ENCODE data around the gene BTBD9. TPM values are rescaled to one million over a fixed set of nuclear protein-coding genes. Genes with fewer than 3 reads are reported as not detected.

BTBD9 gene
- total and polyA plus RNA-seq, 2 experiments from 2014 or later, result 10.0 to 13.7 TPM

GRCh38 chr6:38177882-38178583 is 461.7 kb downstream of the BTBD9 start:
- Histone ChIP-seq H2AFZ (no peak overlapping the region), H3K9me2 (ENCODE audit: insufficient read depth) (no peaks in the 10 kb centered on the region), H3K9me3 (ENCODE audit: low read depth) (no peaks in the 10 kb centered on the region), H3K27me3 (replicated peaks; ENCODE audit: insufficient read depth) (no peaks in the 10 kb centered on the region), H3K9ac (no peak overlapping the region), H3K4me2 (ENCODE audit: unreplicated experiment) (no peak overlapping the region), H3K79me2 (ENCODE audit: insufficient read depth) (no peaks in the 10 kb centered on the region), H4K20me1 (ENCODE audit: insufficient read depth) (no peaks in the 10 kb centered on the region), H3K4me3 (no peak overlapping the region), H3F3A (ENCODE audit: insufficient read depth) (no peaks in the 10 kb centered on the region), H3K27ac (no peak overlapping the region), H3K4me1 (ENCODE audit: insufficient read depth) (no peaks in the 10 kb centered on the region), H3K36me3 (ENCODE audit: low read depth) (no peaks in the 10 kb centered on the region)
- no peak for DNase-seq
- TF ChIP-seq EZH2 (IDR thresholded peaks at IDR 0.05; ENCODE audit: insufficient read depth, poor library complexity, severe bottlenecking) (no peak), EZH2phosphoT487 (IDR thresholded peaks at IDR 0.05; ENCODE audit: insufficient read depth, low read depth) (no peak)
- in situ Hi-C loops (cut with MboI), result no loop called here
- 91% methylated on average over 14 of the region's 14 CpGs for WGBS, 2 experiments (ENCODE audit: low coverage in 1 of 2, low lambda C conversion rate in 2 of 2, missing lambda C conversion rate in 2 of 2)

DNA sequence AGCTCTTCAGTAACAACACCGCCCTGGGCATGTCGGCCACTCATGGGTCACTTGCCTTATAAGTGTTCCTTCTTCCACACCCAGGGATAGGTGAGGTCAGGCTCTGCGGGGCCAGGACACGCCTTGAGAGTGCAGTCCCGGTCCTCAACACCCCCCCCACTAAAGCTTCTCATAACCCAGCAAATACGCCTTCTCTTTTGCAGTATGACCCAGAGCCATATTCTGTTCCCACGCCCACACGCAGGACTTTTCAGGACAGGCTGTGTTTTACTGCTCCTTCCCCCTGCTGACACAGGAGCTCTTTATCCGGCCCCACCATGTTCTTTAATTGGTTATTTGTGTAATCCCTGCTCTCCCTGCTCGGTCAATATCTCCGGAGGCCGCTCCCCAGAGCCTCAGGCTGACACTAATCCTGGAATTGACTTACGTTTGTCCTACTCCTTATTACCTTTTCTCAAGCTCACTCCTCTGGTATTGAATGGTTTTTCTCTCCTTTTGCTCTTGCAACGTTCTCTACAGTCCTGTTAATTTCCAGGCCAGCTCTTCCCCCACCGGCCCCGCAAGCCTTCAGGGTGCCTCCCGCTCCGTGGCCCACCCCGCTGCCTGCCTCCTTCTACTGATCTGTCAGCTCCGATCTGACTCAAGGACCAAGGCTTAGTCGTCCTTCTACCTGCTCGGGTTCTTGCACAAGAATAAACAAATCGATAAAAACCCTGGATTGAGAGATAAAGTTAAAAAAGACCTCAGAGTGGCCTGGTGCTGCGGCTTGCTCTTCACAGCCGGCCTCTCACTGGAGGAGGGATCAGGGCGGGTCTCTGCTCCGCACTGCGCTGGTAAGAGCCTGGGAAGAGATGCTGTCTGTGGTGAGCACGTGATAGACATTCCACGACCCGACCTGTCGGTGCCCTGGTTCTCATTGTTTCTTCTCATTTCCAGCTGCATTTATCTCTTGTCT is 462.7 kb downstream of the BTBD9 start:
- H3K9me3 ChIP-seq (ENCODE audit: low read depth), result no peaks in the 10 kb centered on the region
- H3K4me3 ChIP-seq, result no peak overlapping the region
- 84 to 86% methylated on average over 32 of the region's 32 CpGs for WGBS, 2 experiments (ENCODE audit: low coverage in 1 of 2, low lambda C conversion rate in 2 of 2, missing lambda C conversion rate in 2 of 2)
- H3K9me2 ChIP-seq (ENCODE audit: insufficient read depth), result no peaks in the 10 kb centered on the region
- no peak overlapping the region for H3K4me2 ChIP-seq (ENCODE audit: unreplicated experiment)
- DNase-seq, result no peak
- H4K20me1 ChIP-seq (ENCODE audit: insufficient read depth), result no peaks in the 10 kb centered on the region
- H3F3A ChIP-seq (ENCODE audit: insufficient read depth), result no peaks in the 10 kb centered on the region
- TF ChIP-seq EZH2phosphoT487 (IDR thresholded peaks at IDR 0.05; ENCODE audit: insufficient read depth, low read depth) (no peak), EZH2 (IDR thresholded peaks at IDR 0.05; ENCODE audit: insufficient read depth, poor library complexity, severe bottlenecking) (no peak)
- in situ Hi-C loops (cut with MboI), result no loop called here
- H3K9ac ChIP-seq, result no peak overlapping the region
- no peak overlapping the region for H3K27ac ChIP-seq
- no peak overlapping the region for H2AFZ ChIP-seq
- H3K4me1 ChIP-seq (ENCODE audit: insufficient read depth), result no peaks in the 10 kb centered on the region
- H3K27me3 ChIP-seq (replicated peaks; ENCODE audit: insufficient read depth), result no peaks in the 10 kb centered on the region
- no peaks in the 10 kb centered on the region for H3K36me3 ChIP-seq (ENCODE audit: low read depth)
- H3K79me2 ChIP-seq (ENCODE audit: insufficient read depth), result no peaks in the 10 kb centered on the region

GRCh38 chr6:38175786-38176185 is 463.9 kb downstream of the BTBD9 start:
- WGBS, 2 experiments (ENCODE audit: low coverage in 1 of 2, low lambda C conversion rate in 2 of 2, missing lambda C conversion rate in 2 of 2), result 94 to 95% methylated on average over 11 of the region's 11 CpGs
- in situ Hi-C loops (cut with MboI), result no loop called here
- H2AFZ ChIP-seq, result no peak overlapping the region

DNA sequence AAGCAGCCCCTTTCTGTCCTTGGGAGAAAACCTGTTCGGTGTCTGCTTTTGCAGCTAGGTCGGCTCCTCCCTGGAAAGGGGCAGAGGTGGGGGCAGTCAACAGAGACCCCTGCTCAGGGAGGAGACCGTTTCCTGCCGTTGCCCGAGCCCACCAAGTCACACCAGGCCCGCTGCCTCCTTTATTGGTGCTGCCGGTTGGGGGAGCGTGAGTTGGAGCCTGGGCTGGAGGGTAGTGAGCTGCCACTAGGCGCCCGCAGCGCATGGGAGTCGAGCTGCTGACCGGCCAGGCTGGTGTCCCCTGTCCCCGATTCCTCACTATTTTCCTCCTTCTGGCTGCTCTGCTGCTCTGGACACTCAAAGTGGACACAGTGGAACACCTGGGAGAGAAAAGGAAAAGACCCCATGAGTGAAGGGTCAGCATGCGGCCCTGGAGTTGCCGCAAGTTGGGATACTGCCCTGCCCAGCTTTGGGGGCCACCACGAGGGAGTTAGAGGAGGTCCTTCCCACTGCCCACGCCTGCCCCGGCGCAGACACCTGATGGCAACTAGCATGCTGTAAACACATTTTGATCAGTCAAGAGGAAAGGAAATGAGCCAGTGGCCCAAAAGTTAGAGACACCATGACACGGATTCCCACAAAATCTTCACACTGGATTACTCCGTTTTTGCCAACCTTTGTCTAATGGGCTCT is 464.8 kb downstream of the BTBD9 start:
- H3K9me3 ChIP-seq (ENCODE audit: low read depth), result no peaks in the 10 kb centered on the region
- no peak overlapping the region for H3K4me3 ChIP-seq
- no peak overlapping the region for H3K4me2 ChIP-seq (ENCODE audit: unreplicated experiment)
- DNase-seq, result no peak
- no peaks in the 10 kb centered on the region for H4K20me1 ChIP-seq (ENCODE audit: insufficient read depth)
- H3K27ac ChIP-seq, result no peak overlapping the region
- H3F3A ChIP-seq (ENCODE audit: insufficient read depth), result no peaks in the 10 kb centered on the region
- H3K4me1 ChIP-seq (ENCODE audit: insufficient read depth), result no peaks in the 10 kb centered on the region
- no peak for TF ChIP-seq EZH2 (IDR thresholded peaks at IDR 0.05; ENCODE audit: insufficient read depth, poor library complexity, severe bottlenecking)
- no peak for TF ChIP-seq EZH2phosphoT487 (IDR thresholded peaks at IDR 0.05; ENCODE audit: insufficient read depth, low read depth)
- H3K9ac ChIP-seq, result no peak overlapping the region
- no peaks in the 10 kb centered on the region for H3K27me3 ChIP-seq (replicated peaks; ENCODE audit: insufficient read depth)
- no peaks in the 10 kb centered on the region for H3K79me2 ChIP-seq (ENCODE audit: insufficient read depth)
- WGBS, 2 experiments (ENCODE audit: low coverage in 1 of 2, low lambda C conversion rate in 2 of 2, missing lambda C conversion rate in 2 of 2), result 91 to 93% methylated on average over 22 of the region's 22 CpGs
- H2AFZ ChIP-seq, result no peak overlapping the region
- in situ Hi-C loops (cut with MboI), result no loop called here
- H3K36me3 ChIP-seq (ENCODE audit: low read depth), result no peaks in the 10 kb centered on the region
- H3K9me2 ChIP-seq (ENCODE audit: insufficient read depth), result no peaks in the 10 kb centered on the region

More at GRCh38 chr6:38175786-38176185, 463.9 kb downstream of the BTBD9 start:
- Histone ChIP-seq H3K9ac (no peak overlapping the region), H3K9me2 (ENCODE audit: insufficient read depth) (no peaks in the 10 kb centered on the region), H3K27ac (no peak overlapping the region), H3K4me3 (no peak overlapping the region), H3K4me2 (ENCODE audit: unreplicated experiment) (no peak overlapping the region), H4K20me1 (ENCODE audit: insufficient read depth) (no peaks in the 10 kb centered on the region), H3K4me1 (ENCODE audit: insufficient read depth) (no peaks in the 10 kb centered on the region), H3F3A (ENCODE audit: insufficient read depth) (no peaks in the 10 kb centered on the region), H3K9me3 (ENCODE audit: low read depth) (no peaks in the 10 kb centered on the region), H3K36me3 (ENCODE audit: low read depth) (no peaks in the 10 kb centered on the region), H3K27me3 (replicated peaks; ENCODE audit: insufficient read depth) (no peaks in the 10 kb centered on the region), H3K79me2 (ENCODE audit: insufficient read depth) (no peaks in the 10 kb centered on the region)
- TF ChIP-seq EZH2phosphoT487 (IDR thresholded peaks at IDR 0.05; ENCODE audit: insufficient read depth, low read depth) (no peak), EZH2 (IDR thresholded peaks at IDR 0.05; ENCODE audit: insufficient read depth, poor library complexity, severe bottlenecking) (no peak)
- DNase-seq, result no peak

All from GM23248 (cell line).